GM20000 (cell line): ENCODE data around the gene SERPINA5.

Source experiments
- DNase-seq: peaks from one replicate; pipeline ENCODE4 v3.0.0; 2012; ENCODE audit warnings: low spot score
- TF ChIP-seq, protein P1 (sequence below): IDR thresholded peaks from 2 replicates; pipeline ENCODE4 v1.5.1; 2012; ENCODE audit warnings: mild to moderate bottlenecking, control low read depth; ENCODE audit errors: extremely low read depth, missing control alignments

Gene SERPINA5

DNA sequence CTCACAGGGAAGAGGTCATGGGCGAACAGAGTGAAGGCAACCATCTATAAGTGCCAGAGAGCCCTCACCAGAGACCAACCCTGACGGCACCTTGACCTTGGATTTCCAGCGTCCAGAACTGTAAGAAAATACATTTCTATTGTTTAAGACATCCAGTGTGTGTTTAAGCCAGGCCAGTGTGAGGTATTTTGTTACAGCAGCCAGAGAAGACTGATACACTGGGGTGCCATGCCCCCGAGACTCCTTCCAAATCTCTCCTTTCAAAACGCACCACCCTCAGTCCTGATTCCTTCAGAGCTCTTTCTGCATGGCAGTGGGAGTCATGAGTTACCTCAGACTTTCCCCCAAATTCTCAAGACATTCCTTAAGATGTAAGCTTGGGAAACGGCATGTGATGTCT, 2.5 kb upstream of the SERPINA5 start:
- DNase-seq, result no peak
- TF ChIP-seq, protein P1, sequence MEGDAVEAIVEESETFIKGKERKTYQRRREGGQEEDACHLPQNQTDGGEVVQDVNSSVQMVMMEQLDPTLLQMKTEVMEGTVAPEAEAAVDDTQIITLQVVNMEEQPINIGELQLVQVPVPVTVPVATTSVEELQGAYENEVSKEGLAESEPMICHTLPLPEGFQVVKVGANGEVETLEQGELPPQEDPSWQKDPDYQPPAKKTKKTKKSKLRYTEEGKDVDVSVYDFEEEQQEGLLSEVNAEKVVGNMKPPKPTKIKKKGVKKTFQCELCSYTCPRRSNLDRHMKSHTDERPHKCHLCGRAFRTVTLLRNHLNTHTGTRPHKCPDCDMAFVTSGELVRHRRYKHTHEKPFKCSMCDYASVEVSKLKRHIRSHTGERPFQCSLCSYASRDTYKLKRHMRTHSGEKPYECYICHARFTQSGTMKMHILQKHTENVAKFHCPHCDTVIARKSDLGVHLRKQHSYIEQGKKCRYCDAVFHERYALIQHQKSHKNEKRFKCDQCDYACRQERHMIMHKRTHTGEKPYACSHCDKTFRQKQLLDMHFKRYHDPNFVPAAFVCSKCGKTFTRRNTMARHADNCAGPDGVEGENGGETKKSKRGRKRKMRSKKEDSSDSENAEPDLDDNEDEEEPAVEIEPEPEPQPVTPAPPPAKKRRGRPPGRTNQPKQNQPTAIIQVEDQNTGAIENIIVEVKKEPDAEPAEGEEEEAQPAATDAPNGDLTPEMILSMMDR, result no peak

DNA sequence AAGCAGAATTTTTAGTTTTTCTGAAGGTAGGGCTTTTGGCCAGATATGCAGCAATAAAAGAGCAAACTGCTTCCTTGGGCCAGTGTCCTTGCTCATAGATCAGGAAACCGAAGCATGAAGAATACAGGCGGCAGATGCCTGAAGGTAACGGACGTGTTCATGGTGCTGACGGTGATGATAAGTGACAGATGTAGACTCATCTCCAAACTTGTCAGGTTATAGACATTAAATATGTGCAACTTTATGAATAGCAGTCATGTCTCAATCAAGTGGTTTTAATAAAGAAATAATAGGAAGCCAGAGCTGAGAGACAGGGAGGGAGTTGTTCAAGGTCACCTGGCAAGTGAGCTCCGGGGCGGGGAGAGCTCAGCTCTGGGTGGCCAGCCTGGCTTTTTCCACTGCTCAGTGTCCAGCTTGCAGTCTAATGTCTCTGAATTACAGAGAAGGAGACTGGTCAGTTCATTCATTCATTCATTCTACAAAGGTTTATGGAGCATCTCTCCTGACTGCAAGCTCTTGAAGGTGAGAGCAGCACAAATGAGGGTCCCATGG, 1.0 kb downstream of the SERPINA5 start:
- TF ChIP-seq, protein P1, result no peak
- DNase-seq, result no peak

DNA sequence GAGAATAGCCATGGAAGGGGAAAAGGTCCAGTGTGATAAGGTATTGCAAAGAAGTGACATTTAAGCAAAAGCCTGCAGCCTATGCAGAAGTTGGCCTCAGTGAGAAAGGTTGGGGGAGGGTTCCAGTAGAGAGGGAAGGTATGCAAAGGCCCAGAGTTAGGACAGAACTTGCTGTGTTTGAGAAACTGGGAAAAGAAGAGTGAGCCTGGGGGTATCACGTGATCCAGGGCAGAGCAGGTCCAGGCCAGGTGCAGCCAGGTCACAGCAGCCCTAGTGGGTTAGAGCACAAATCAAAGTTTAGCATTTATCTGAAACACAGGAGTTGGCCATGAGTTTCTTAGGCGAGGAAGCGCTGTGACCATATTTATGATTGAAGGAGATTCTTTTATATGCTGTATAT, 1.6 kb downstream of the SERPINA5 start:
- no peak for DNase-seq
- TF ChIP-seq, protein P1, result no peak

DNA sequence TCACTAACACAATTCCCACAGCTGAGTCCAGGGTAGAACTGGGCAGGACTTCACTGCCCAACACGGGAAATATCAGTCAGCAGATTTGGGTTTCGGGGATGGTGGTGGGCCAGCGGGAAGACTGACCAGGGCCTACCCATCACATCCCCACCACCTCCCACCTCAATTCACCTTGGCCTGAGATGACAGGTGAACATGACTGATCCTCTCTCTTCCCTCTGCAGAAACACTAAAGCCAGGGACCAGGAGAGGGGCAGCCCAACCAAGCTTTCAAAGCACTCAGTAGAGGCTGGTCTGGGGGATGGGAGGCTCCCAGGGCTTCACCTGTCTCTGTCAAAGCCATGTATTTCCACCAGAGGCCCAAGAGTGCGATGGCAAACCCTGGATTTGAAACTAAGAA, 2.3 kb downstream of the SERPINA5 start:
- TF ChIP-seq, protein P1, result no peak

DNA sequence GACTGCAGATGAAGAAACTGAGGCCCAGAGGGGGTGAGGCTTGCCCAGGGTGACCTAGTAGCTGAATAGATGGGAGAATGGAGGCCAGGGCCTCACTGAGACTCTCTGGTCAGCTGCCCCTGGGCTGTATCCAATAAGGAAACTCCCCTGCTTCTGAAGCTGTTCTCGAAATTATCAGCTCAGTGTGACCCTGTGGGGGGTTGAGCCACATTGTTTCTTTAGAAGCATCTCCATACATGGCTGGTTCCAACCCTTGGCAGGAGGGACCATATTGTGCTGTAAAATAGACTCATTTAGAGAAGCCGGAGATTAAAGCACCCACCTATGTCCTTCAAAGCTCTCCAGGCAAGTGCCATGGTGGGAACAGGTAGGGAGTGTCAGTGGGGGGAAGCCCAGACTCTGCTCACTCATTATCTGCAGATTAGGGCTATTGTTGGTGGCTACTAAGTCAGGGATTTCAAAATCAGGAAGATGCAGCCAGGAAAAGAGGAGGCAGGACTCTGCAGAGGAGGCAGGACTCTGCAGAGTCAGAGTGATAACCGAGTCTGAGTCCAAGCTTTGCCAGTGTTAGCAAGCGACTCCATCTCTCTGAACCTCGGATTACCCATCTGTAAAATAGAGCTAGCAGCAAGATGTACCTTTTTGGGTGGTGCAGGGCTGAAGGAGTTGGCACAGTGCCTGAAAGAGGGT, 3.5 kb downstream of the SERPINA5 start:
- TF ChIP-seq, protein P1, result no peak
- DNase-seq, result no peak

More for the DNA sequence above, 2.3 kb downstream of the SERPINA5 start:
- DNase-seq, result no peak

DNA sequence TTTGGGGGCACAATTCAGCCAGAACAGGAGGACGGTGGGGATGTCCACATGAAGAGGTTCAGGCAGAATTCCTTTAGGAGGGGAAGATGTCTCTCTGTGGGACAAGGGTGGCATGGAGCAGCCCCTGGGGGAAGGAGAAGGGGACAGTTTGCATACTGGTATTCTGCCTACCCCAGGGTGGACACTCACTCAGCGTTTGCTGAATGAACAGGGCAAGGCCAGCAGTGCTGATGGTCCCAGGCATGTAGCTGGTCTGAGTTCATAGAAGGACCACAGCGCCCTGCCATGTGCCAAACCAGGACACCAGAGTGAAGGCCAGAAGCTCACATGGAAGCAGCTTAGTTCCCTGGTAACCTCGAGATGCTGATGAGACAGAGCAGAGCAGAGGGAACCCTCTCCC, 5.4 kb downstream of the SERPINA5 start:
- TF ChIP-seq, protein P1, result no peak
- DNase-seq, result no peak

DNA sequence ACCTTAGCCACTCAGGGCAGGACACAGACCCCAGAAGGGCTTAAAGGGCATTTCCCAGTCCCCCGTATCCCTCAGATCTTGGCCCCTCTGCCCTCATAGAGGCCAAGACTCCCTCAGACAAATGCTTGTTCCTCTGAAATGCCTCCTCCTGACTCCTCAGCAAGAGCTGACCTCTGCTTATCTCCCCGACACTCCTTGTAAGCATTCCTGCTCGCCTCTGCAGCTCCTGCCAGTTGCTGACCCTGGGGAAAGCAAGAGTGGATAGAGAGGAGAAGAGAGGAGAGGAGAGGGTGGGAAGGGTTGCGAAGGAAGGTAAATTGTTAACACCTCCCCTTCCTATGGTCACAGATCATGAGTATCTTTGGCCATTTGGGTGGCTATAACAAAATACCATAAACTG, 7.1 kb downstream of the SERPINA5 start:
- TF ChIP-seq, protein P1, result no peak
- no peak for DNase-seq
